Measurements from ENCODE around the gene DCUN1D1. TPM values are rescaled to one million over a fixed set of nuclear protein-coding genes. Genes with fewer than 3 reads are reported as not detected.

Gene DCUN1D1
- total and polyA plus RNA-seq, 2 donors from 2014 or later = 14.2 to 47.9 TPM

DNA sequence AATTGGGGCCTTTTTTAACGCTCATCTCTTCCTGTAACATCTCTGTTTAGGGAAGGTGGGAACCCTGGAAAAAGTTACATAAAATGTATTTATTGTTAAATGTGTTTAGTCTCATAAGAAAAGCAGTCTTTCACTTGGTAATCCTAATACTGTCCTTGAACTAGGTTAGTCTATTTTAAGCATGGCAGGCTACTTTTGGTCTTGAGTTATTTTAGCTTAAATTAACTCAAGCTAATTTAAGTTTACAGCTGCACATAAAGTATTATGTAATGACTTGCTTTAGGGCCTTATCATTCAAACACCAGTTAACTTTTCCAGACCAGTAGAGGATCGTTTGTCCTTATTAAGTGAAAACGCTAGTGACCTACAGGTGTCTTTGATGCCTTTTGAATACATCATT, 63.2 kb downstream of the DCUN1D1 start:
- Histone ChIP-seq H3K27ac (ENCODE audit: low read depth in 2 of 2, low read length in 2 of 2) (no peak overlapping the region), H3K27me3 (ENCODE audit: control insufficient read depth, insufficient read depth, low read length) (no peaks in the 10 kb centered on the region), H3K9me3 (ENCODE audit: control insufficient read depth in 2 of 3, insufficient read depth in 1 of 3, low read length in 3 of 3) (no peaks in the 10 kb centered on the region), H3K4me3 (ENCODE audit: low read length in 3 of 3) (no peak overlapping the region), H3K4me1 (ENCODE audit: control insufficient read depth in 2 of 3, insufficient read depth in 2 of 3, low read depth in 1 of 3, low read length in 3 of 3) (peaks cover 0 to 5% (median 0%) of the 10 kb centered on the region in 3 donors), H3K9ac (ENCODE audit: low read length in 3 of 3) (no peak overlapping the region), H3K36me3 (ENCODE audit: control insufficient read depth in 2 of 3, insufficient read depth in 3 of 3, low read length in 3 of 3) (peaks cover 0 to 3% (median 2%) of the 10 kb centered on the region in 3 donors)
- FAIRE-seq (no peak), DNase-seq (no peak)
- TF ChIP-seq, protein P1, sequence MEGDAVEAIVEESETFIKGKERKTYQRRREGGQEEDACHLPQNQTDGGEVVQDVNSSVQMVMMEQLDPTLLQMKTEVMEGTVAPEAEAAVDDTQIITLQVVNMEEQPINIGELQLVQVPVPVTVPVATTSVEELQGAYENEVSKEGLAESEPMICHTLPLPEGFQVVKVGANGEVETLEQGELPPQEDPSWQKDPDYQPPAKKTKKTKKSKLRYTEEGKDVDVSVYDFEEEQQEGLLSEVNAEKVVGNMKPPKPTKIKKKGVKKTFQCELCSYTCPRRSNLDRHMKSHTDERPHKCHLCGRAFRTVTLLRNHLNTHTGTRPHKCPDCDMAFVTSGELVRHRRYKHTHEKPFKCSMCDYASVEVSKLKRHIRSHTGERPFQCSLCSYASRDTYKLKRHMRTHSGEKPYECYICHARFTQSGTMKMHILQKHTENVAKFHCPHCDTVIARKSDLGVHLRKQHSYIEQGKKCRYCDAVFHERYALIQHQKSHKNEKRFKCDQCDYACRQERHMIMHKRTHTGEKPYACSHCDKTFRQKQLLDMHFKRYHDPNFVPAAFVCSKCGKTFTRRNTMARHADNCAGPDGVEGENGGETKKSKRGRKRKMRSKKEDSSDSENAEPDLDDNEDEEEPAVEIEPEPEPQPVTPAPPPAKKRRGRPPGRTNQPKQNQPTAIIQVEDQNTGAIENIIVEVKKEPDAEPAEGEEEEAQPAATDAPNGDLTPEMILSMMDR (IDR thresholded peaks at IDR 0.05; ENCODE audit: borderline replicate concordance, extremely low read depth, insufficient read depth) = no peak
- intact Hi-C loops (cut with DNase I) = no loop called here

DNA sequence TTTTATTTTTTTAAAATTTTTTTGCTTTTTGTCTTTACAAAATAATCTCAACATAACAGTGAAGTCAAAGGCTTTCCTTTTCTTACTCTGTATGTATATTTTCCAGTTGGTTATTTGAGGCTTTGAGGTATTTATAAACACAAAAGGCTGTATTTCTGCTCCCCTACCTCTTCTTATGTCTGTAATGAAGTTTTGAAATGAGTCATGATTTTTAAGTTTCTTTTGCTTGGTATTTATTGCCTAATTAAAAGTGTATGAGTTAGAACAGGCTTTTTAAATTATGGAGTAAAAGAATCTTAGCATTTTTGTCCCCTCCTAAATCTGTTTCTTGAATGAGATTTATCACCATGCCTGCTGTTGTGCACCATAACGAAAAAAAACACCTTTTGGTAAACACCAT, 66.0 kb downstream of the DCUN1D1 start:
- no peak overlapping the region for H3K27ac ChIP-seq (ENCODE audit: low read depth in 2 of 2, low read length in 2 of 2)
- peaks cover 0 to 3% (median 2%) of the 10 kb centered on the region in 3 donors for H3K36me3 ChIP-seq (ENCODE audit: control insufficient read depth in 2 of 3, insufficient read depth in 3 of 3, low read length in 3 of 3)
- no peaks in the 10 kb centered on the region for H3K27me3 ChIP-seq (ENCODE audit: control insufficient read depth, insufficient read depth, low read length)
- H3K9me3 ChIP-seq (ENCODE audit: control insufficient read depth in 2 of 3, insufficient read depth in 1 of 3, low read length in 3 of 3) = no peaks in the 10 kb centered on the region
- no peaks in the 10 kb centered on the region for H3K4me1 ChIP-seq (ENCODE audit: control insufficient read depth in 2 of 3, insufficient read depth in 2 of 3, low read depth in 1 of 3, low read length in 3 of 3)
- no peak overlapping the region for H3K9ac ChIP-seq (ENCODE audit: low read length in 3 of 3)
- intact Hi-C loops (cut with DNase I) = no loop called here
- no peak overlapping the region for H3K4me3 ChIP-seq (ENCODE audit: low read length in 3 of 3)
- FAIRE-seq (no peak), DNase-seq (no peak)
- TF ChIP-seq, protein P1 (IDR thresholded peaks at IDR 0.05; ENCODE audit: borderline replicate concordance, extremely low read depth, insufficient read depth) = no peak

DNA sequence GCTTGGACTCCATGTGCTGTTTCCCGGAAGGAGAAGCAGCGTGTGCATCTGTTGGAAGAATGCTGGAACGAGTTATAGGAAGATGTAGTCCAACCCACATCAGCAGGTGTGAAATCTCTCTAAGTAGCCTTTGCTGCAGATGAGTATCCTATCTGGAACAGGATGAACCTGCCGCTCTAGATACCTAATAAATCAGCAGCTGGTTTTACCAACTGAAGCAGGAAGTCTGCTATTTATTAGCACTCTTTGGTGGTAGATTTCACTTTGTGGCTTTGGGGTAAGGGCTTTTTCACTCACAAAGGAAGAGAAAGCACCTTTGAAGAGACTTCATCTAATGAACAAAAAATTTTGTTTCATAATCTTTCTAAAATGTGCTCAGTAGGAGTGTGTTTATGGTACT, 66.4 kb downstream of the DCUN1D1 start:
- FAIRE-seq = no peak

More for the DNA sequence above, 66.4 kb downstream of the DCUN1D1 start:
- no peaks in the 10 kb centered on the region for H3K4me1 ChIP-seq (ENCODE audit: control insufficient read depth in 2 of 3, insufficient read depth in 2 of 3, low read depth in 1 of 3, low read length in 3 of 3)
- no peak overlapping the region for H3K27ac ChIP-seq (ENCODE audit: low read depth in 2 of 2, low read length in 2 of 2)
- TF ChIP-seq, protein P1 (IDR thresholded peaks at IDR 0.05; ENCODE audit: borderline replicate concordance, extremely low read depth, insufficient read depth) = no peak
- H3K36me3 ChIP-seq (ENCODE audit: control insufficient read depth in 2 of 3, insufficient read depth in 3 of 3, low read length in 3 of 3) = peaks cover 0 to 3% (median 2%) of the 10 kb centered on the region in 3 donors
- no peak for DNase-seq
- H3K9me3 ChIP-seq (ENCODE audit: control insufficient read depth in 2 of 3, insufficient read depth in 1 of 3, low read length in 3 of 3) = no peaks in the 10 kb centered on the region
- intact Hi-C loops (cut with DNase I) = no loop called here
- H3K4me3 ChIP-seq (ENCODE audit: low read length in 3 of 3) = no peak overlapping the region
- H3K9ac ChIP-seq (ENCODE audit: low read length in 3 of 3) = no peak overlapping the region
- H3K27me3 ChIP-seq (ENCODE audit: control insufficient read depth, insufficient read depth, low read length) = no peaks in the 10 kb centered on the region
